BLaER1 (cell line): ENCODE measurements around the gene SEMA3A.

Experiments
- H3K27ac ChIP-seq: shearing (Covaris generic); formaldehyde crosslinking; 2 replicates; pipeline ENCODE4 v1.8.1; 2022
- H3K27me3 ChIP-seq: shearing (Covaris generic); formaldehyde crosslinking; 2 replicates; pipeline ENCODE4 v1.8.1; 2022
- H3K36me3 ChIP-seq: shearing (Covaris generic); formaldehyde crosslinking; 2 replicates; pipeline ENCODE4 v1.8.1; 2022
- H3K4me1 ChIP-seq: shearing (Covaris generic); formaldehyde crosslinking; 2 replicates; pipeline ENCODE4 v1.8.1; 2022
- H3K4me2 ChIP-seq: shearing (Covaris generic); formaldehyde crosslinking; 2 replicates; pipeline ENCODE4 v1.8.1; 2022
- H3K4me3 ChIP-seq: shearing (Covaris generic); formaldehyde crosslinking; 2 replicates; pipeline ENCODE4 v1.8.1; 2022
- H3K9ac ChIP-seq: shearing (Covaris generic); formaldehyde crosslinking; 2 replicates; pipeline ENCODE4 v1.8.1; 2022
- H3K9me3 ChIP-seq: shearing (Covaris generic); formaldehyde crosslinking; 2 replicates; pipeline ENCODE4 v1.8.1; 2022
- H4K20me1 ChIP-seq: shearing (Covaris generic); formaldehyde crosslinking; 2 replicates; pipeline ENCODE4 v1.8.1; 2022
- Cebpa-rat ChIP-seq: shearing (Covaris generic); IDR thresholded peaks from 2 replicates; pipeline ENCODE4 v1.8.1; 2022

The SEMA3A gene

GRCh38 chr7:84039432-84039831 is 155.2 kb downstream of the SEMA3A start:
- H3K27ac ChIP-seq, result no peak overlapping the region
- no peaks in the 10 kb centered on the region for H3K4me1 ChIP-seq
- H4K20me1 ChIP-seq, result no peaks in the 10 kb centered on the region
- no peaks in the 10 kb centered on the region for H3K27me3 ChIP-seq
- no peak for TF ChIP-seq Cebpa-rat
- H3K4me2 ChIP-seq, result no peak overlapping the region
- H3K36me3 ChIP-seq, result no peaks in the 10 kb centered on the region
- no peaks in the 10 kb centered on the region for H3K9me3 ChIP-seq
- H3K9ac ChIP-seq, result no peak overlapping the region
- H3K4me3 ChIP-seq, result no peak overlapping the region

GRCh38 chr7:84027678-84028077 is 166.9 kb downstream of the SEMA3A start:
- Histone ChIP-seq H3K27ac (no peak overlapping the region), H3K9me3 (no peaks in the 10 kb centered on the region), H3K4me2 (no peak overlapping the region), H3K36me3 (no peaks in the 10 kb centered on the region), H4K20me1 (no peaks in the 10 kb centered on the region), H3K4me1 (no peaks in the 10 kb centered on the region), H3K4me3 (no peak overlapping the region), H3K27me3 (no peaks in the 10 kb centered on the region), H3K9ac (no peak overlapping the region)
- no peak for TF ChIP-seq Cebpa-rat

- no peaks in the 10 kb centered on the region for H3K36me3 ChIP-seq
- H3K9ac ChIP-seq, result no peak overlapping the region
- H3K4me2 ChIP-seq, result no peak overlapping the region
- H3K27ac ChIP-seq, result no peak overlapping the region
- H4K20me1 ChIP-seq, result no peaks in the 10 kb centered on the region
- no peaks in the 10 kb centered on the region for H3K27me3 ChIP-seq
- no peaks in the 10 kb centered on the region for H3K9me3 ChIP-seq
- TF ChIP-seq Cebpa-rat, result no peak
- H3K4me3 ChIP-seq, result no peak overlapping the region
- no peaks in the 10 kb centered on the region for H3K4me1 ChIP-seq
Measured at GRCh38 chr7:84025332-84025927, 169.2 kb downstream of the SEMA3A start.

GRCh38 chr7:84022684-84023308 is 171.8 kb downstream of the SEMA3A start:
- no peaks in the 10 kb centered on the region for H3K4me1 ChIP-seq
- no peak overlapping the region for H3K27ac ChIP-seq
- no peaks in the 10 kb centered on the region for H3K9me3 ChIP-seq
- no peak for TF ChIP-seq Cebpa-rat
- no peaks in the 10 kb centered on the region for H3K36me3 ChIP-seq
- H3K4me2 ChIP-seq, result no peak overlapping the region
- no peak overlapping the region for H3K9ac ChIP-seq
- no peaks in the 10 kb centered on the region for H3K27me3 ChIP-seq
- no peaks in the 10 kb centered on the region for H4K20me1 ChIP-seq
- no peak overlapping the region for H3K4me3 ChIP-seq

GRCh38 chr7:84022009-84022408 is 172.6 kb downstream of the SEMA3A start:
- H3K9ac ChIP-seq, result no peak overlapping the region
- no peaks in the 10 kb centered on the region for H3K36me3 ChIP-seq
- TF ChIP-seq Cebpa-rat, result no peak
- H3K27me3 ChIP-seq, result no peaks in the 10 kb centered on the region
- no peak overlapping the region for H3K4me2 ChIP-seq
- H4K20me1 ChIP-seq, result no peaks in the 10 kb centered on the region
- no peak overlapping the region for H3K27ac ChIP-seq
- H3K9me3 ChIP-seq, result no peaks in the 10 kb centered on the region
- no peaks in the 10 kb centered on the region for H3K4me1 ChIP-seq
- no peak overlapping the region for H3K4me3 ChIP-seq

- H3K4me2 ChIP-seq, result no peak overlapping the region
- H4K20me1 ChIP-seq, result no peaks in the 10 kb centered on the region
- no peaks in the 10 kb centered on the region for H3K4me1 ChIP-seq
- no peak overlapping the region for H3K9ac ChIP-seq
- no peaks in the 10 kb centered on the region for H3K27me3 ChIP-seq
- H3K36me3 ChIP-seq, result no peaks in the 10 kb centered on the region
- no peak overlapping the region for H3K27ac ChIP-seq
- TF ChIP-seq Cebpa-rat, result no peak
- H3K9me3 ChIP-seq, result no peaks in the 10 kb centered on the region
- H3K4me3 ChIP-seq, result no peak overlapping the region
Measured at GRCh38 chr7:84021292-84021908, 173.2 kb downstream of the SEMA3A start.

GRCh38 chr7:84017651-84018050 is 176.9 kb downstream of the SEMA3A start:
- no peak overlapping the region for H3K4me3 ChIP-seq
- no peaks in the 10 kb centered on the region for H3K27me3 ChIP-seq
- no peaks in the 10 kb centered on the region for H4K20me1 ChIP-seq
- H3K4me2 ChIP-seq, result no peak overlapping the region
- no peak overlapping the region for H3K27ac ChIP-seq
- H3K4me1 ChIP-seq, result no peaks in the 10 kb centered on the region
- H3K9me3 ChIP-seq, result no peaks in the 10 kb centered on the region
- no peak overlapping the region for H3K9ac ChIP-seq
- TF ChIP-seq Cebpa-rat, result no peak
- no peaks in the 10 kb centered on the region for H3K36me3 ChIP-seq

GRCh38 chr7:84013616-84014240 is 180.9 kb downstream of the SEMA3A start:
- no peak for TF ChIP-seq Cebpa-rat
- Histone ChIP-seq H3K4me2 (no peak overlapping the region), H3K9ac (no peak overlapping the region), H3K27me3 (no peaks in the 10 kb centered on the region), H4K20me1 (no peaks in the 10 kb centered on the region), H3K36me3 (no peaks in the 10 kb centered on the region), H3K4me1 (no peaks in the 10 kb centered on the region), H3K4me3 (no peak overlapping the region), H3K9me3 (no peaks in the 10 kb centered on the region), H3K27ac (no peak overlapping the region)

GRCh38 chr7:84009782-84010181 is 184.8 kb downstream of the SEMA3A start:
- H3K9me3 ChIP-seq, result no peaks in the 10 kb centered on the region
- H3K27ac ChIP-seq, result no peak overlapping the region
- no peak overlapping the region for H3K4me3 ChIP-seq
- no peak overlapping the region for H3K9ac ChIP-seq
- no peaks in the 10 kb centered on the region for H4K20me1 ChIP-seq
- H3K4me1 ChIP-seq, result no peaks in the 10 kb centered on the region
- no peak overlapping the region for H3K4me2 ChIP-seq
- H3K36me3 ChIP-seq, result no peaks in the 10 kb centered on the region
- no peak for TF ChIP-seq Cebpa-rat
- H3K27me3 ChIP-seq, result no peaks in the 10 kb centered on the region

GRCh38 chr7:84009051-84009450 is 185.5 kb downstream of the SEMA3A start:
- H3K27me3 ChIP-seq, result no peaks in the 10 kb centered on the region
- TF ChIP-seq Cebpa-rat, result no peak
- H4K20me1 ChIP-seq, result no peaks in the 10 kb centered on the region
- no peak overlapping the region for H3K4me2 ChIP-seq
- no peak overlapping the region for H3K9ac ChIP-seq
- no peak overlapping the region for H3K4me3 ChIP-seq
- H3K27ac ChIP-seq, result no peak overlapping the region
- H3K9me3 ChIP-seq, result no peaks in the 10 kb centered on the region
- no peaks in the 10 kb centered on the region for H3K4me1 ChIP-seq
- no peaks in the 10 kb centered on the region for H3K36me3 ChIP-seq
